Measurements from ENCODE around the gene BRSK1. TPM values are rescaled to one million over a fixed set of nuclear protein-coding genes. Genes with fewer than 3 reads are reported as not detected.

BRSK1 gene
- total and polyA plus RNA-seq, 2 of the 13 experiments (the other 11 are each of a cell fraction or from before 2014, with no cell fraction given) = 0.18 to 1.2 TPM

- TF ChIP-seq ZNF232 (CRISPR knock-in tag; IDR thresholded peaks at IDR 0.05; ENCODE audit: borderline replicate concordance) (no peak; the same call in 1 of the 2 replicates), GATAD1 (CRISPR knock-in tag; IDR thresholded peaks at IDR 0.05) (peak; percentile 97), ZBTB7A (CRISPR knock-in tag; IDR thresholded peaks at IDR 0.05) (0 out of 2 replicates have a peak, but pooled peaks have one; percentile 50), SALL2 (CRISPR knock-in tag; IDR thresholded peaks at IDR 0.05) (0 out of 2 replicates have a peak, but pooled peaks have one; percentile 25), ZBTB42 (CRISPR knock-in tag; IDR thresholded peaks at IDR 0.05) (0 out of 2 replicates have a peak, but pooled peaks have one; percentile 38), ARID4A (CRISPR knock-in tag; IDR thresholded peaks at IDR 0.05; ENCODE audit: borderline replicate concordance) (peak; percentile 97), NR2F2 (IDR thresholded peaks at IDR 0.05; ENCODE audit: borderline replicate concordance, low read depth) (no peak), MED1 (CRISPR knock-in tag; IDR thresholded peaks at IDR 0.05) (peak; percentile 40), IRX3 (CRISPR knock-in tag; IDR thresholded peaks at IDR 0.05; ENCODE audit: borderline replicate concordance, low read depth) (no peak), ZNF264 (CRISPR knock-in tag; IDR thresholded peaks at IDR 0.05) (no peak), REPIN1 (CRISPR knock-in tag; IDR thresholded peaks at IDR 0.05; ENCODE audit: borderline replicate concordance, low read depth) (no peak)
- TF ChIP-seq, protein P1, sequence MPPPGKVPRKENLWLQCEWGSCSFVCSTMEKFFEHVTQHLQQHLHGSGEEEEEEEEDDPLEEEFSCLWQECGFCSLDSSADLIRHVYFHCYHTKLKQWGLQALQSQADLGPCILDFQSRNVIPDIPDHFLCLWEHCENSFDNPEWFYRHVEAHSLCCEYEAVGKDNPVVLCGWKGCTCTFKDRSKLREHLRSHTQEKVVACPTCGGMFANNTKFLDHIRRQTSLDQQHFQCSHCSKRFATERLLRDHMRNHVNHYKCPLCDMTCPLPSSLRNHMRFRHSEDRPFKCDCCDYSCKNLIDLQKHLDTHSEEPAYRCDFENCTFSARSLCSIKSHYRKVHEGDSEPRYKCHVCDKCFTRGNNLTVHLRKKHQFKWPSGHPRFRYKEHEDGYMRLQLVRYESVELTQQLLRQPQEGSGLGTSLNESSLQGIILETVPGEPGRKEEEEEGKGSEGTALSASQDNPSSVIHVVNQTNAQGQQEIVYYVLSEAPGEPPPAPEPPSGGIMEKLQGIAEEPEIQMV (CRISPR knock-in tag; IDR thresholded peaks at IDR 0.05; ENCODE audit: low read depth) = 0 out of 2 replicates have a peak, but pooled peaks have one; percentile 49
- TF ChIP-seq, protein P2, sequence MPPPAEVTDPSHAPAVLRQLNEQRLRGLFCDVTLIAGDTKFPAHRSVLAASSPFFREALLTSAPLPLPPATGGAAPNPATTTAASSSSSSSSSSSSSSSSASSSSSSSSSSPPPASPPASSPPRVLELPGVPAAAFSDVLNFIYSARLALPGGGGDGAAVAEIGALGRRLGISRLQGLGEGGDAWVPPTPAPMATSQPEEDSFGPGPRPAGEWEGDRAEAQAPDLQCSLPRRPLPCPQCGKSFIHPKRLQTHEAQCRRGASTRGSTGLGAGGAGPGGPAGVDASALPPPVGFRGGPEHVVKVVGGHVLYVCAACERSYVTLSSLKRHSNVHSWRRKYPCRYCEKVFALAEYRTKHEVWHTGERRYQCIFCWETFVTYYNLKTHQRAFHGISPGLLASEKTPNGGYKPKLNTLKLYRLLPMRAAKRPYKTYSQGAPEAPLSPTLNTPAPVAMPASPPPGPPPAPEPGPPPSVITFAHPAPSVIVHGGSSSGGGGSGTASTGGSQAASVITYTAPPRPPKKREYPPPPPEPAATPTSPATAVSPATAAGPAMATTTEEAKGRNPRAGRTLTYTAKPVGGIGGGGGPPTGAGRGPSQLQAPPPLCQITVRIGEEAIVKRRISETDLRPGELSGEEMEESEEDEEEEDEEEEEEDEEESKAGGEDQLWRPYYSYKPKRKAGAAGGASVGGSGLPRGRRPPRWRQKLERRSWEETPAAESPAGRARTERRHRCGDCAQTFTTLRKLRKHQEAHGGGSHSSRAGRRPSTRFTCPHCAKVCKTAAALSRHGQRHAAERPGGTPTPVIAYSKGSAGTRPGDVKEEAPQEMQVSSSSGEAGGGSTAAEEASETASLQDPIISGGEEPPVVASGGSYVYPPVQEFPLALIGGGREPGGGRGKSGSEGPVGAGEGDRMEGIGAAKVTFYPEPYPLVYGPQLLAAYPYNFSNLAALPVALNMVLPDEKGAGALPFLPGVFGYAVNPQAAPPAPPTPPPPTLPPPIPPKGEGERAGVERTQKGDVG (CRISPR knock-in tag; IDR thresholded peaks at IDR 0.05; ENCODE audit: borderline replicate concordance) = 0 out of 2 replicates have a peak, but pooled peaks have one; percentile 23
Measured at GRCh38 chr19:55279770-55280643, 3.8 kb upstream of the BRSK1 start, which contains the start of gene HSPBP1 (continued).
